GM19043 (cell line): ENCODE data around the gene CAPN7.

Experiments used
- ATAC-seq: cut with Tn5 transposase; IDR thresholded peaks from one replicate; pipeline ENCODE4 v1.9.1; 2021; ENCODE audit warnings: low read depth; ENCODE audit not compliant: unreplicated experiment

Gene CAPN7

DNA sequence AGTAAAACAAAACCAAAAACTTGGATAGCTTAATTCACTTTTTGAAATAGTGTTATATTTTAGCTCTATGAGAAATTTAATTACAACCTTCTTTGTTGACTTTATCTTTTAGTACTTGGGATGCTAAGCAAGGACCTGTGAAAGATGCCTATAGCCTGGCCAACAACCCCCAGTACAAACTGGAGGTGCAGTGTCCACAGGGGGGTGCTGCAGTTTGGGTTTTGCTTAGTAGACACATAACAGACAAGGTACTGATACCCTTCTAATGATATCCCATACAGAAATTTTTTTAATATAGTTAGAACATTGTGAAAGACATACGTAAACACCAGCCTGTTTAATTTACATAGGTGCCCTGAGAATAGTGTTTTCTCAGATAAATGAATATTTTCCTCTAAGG is 35.3 kb downstream of the CAPN7 start:
- no peak for ATAC-seq

DNA sequence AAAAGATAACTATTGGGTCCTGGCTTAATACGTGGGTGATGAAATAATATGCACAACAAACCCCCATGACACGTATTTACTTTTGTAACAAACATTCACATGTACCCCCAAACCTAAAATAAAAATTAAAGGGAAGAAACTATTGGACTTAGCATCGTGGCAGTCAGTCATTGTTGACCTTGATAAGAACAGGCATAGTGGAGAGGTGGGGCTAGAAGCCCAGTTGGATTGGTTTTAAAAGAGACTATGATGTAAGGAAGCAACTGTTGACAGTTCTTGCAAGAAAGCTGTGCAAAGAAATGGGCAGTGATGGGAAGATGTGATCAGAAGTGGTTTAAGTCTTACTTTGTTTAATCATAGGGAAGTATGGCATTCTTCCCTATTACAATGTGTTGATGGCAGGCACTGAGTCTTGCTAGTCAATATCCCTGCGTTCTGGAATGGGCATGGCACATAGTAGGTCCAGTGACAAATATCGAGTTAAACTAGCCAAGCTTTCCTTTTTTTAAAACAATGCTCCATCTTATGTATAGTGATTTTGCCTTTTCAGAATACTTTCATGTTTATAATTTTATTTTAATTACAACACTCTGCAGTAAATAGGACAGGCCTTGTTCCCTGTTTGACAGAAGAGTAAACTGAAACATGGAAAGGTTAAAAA is 37.9 kb downstream of the CAPN7 start:
- no peak for ATAC-seq

DNA sequence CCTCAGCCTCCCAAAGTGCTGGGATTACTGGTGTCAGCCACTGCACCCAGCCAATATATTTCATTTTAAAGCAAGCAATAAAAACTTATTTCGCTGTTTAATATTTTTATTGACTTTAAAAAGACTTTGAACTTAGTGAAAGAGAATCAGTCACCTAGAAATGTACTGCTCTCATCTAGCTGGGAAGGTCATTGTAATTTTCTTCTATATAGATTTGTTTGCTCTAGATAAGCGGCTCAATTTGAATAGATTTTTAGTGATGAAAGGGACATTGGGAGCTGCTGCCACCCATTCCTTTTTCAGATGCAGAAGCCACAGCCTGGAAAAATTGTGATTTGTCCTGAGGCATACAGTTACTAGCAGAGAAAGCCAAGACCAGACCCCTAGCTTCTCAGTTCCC is 40.1 kb downstream of the CAPN7 start:
- no peak for ATAC-seq

DNA sequence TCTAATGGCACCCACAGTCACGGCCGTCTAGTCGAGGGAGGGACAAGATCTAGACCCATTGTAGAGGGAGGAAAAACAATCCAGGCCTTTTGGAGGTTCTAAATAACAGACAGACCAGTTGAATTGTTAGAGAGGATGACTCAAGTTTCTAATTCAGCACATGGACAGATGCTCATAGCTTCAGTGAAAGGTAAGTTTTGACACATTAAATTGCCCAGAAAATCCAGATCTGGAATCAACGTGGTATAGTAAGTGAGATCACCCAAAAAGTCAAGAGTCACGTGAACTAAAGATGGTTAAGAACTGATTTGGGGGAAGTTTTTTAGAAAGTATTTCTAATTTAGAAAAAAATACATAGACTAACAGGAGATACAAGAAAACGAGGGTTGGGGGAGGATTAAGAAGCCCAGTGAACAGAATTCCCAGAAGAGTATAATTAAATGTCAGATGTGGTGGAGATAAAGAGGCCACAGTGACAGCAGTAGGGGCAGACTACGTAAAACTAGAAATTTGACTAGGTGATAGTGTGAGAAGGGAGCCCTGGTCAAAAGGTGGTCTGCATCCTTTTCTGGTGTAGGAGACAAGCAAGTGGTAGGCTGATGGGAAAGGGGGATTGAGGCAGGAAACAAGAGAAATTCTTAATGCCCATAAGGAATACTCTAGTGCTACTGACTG is 47.1 kb downstream of the CAPN7 start:
- no peak for ATAC-seq

DNA sequence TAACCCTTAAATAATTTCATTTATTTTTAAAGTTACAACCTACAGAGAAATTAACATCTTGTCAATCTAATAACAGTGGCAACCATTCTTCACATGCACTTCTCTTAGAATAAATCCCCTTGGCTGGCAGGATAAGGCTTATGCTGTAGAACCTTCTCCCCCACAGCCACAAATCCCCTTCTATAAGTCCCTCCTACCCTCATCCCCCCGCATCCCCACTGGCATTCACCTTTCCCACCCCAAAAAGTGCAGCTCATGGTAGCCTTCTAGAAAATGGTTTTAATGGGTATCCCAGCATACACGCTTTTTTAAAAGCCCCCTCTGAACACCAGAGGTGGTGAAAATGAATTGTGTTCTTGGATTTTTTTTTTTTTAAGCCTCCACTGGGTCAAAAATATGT is 49.2 kb downstream of the CAPN7 start:
- no peak for ATAC-seq

DNA sequence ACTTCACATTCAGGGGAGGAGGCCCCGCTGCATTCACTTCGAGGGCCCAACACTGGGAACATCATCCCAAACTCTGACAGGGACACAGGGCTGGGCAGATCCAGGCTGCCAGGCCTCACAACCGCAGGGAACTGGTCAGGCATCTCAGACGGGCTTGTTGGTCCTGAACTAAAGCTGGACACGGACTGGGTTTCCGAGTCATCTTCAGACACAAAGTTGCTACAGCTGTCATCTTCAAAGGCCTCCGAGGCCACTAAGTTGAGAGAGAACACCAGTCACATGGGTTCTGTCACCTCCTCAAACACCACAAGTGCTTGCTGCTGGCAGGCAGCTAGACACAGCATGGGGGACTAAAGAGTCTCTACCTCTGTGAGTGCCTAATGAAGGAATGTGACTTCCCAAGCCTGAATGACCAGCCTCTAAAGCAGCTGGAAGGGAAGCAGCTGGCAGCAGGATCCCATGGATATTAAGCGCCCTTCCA is 50.9 kb downstream of the CAPN7 start:
- ATAC-seq, result no peak

DNA sequence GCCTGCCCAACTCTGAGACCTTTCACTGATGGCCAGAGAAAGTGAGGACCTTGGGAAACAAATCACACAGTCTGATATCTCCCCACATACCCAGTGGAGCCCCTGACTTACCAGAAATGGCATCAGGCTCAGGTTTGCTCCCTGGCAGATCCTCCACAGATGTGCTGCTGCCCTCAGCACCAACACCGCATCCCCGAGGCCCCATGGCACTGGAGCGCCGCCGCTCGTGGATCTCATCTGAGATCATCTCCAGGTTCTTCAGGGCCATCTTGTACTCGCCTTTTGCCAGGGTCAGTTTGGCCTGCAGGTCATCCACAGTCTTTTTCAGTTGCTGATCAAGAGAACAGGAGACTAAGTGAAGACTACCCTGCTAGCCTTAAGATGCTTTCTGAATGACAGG is 52.7 kb downstream of the CAPN7 start:
- ATAC-seq, result no peak

DNA sequence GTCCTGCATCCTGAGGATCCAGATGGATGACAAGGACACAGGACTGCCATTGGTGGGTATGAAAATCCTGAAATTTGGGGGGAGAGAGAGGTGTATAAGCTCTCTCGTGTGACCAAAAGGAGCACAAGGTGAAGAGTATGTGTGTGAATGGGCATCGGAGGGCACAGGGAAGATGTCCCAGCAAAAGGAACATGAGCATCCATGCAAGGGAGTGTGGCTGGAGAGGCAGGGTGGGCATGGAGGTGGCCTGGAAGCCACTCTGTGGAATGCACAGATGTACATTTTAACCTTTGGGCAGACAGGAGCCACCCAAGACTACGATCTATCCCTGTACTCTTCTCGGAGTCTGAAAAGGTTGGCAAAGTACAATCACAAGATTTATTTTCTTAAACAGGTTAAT is 54.5 kb downstream of the CAPN7 start:
- no peak for ATAC-seq

DNA sequence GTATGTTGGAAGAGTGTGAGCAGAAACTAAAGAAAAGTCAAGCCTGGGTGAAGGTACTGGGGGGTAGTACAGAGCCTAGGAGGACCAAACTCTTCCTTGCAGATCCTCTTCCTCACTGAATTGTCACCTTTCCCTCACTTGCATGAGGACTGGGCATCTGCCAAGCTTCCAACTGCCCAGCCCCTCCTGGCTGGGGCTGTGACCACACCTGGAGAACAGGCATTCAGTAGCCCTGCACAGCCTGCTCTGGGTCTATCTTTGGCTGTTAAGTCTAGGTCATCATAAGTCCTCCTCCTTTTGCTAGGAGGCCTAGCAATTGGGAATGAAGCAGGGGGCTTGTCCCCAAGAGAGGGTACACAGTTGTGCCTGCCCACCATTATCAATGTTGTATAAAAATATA is 55.2 kb downstream of the CAPN7 start:
- no peak for ATAC-seq

DNA sequence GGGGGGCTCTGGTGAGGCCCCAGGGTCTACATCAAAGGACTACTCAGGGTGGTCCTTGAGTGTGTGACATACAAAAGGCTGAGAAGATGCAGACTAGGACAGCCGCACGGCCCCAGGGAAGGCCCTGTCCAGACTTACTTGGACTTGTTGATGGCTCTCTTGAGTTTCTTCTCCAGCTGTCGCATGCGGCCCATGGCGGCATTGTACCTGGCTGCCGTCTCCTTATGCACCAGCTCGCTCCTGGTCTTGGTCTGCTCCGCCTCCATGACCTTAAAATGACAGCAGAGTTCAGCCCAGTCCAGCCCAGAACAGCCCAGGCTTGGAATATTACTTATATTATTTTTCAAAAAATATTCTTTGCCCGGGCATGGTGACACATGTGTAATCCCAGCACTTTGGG is 56.0 kb downstream of the CAPN7 start:
- no peak for ATAC-seq

DNA sequence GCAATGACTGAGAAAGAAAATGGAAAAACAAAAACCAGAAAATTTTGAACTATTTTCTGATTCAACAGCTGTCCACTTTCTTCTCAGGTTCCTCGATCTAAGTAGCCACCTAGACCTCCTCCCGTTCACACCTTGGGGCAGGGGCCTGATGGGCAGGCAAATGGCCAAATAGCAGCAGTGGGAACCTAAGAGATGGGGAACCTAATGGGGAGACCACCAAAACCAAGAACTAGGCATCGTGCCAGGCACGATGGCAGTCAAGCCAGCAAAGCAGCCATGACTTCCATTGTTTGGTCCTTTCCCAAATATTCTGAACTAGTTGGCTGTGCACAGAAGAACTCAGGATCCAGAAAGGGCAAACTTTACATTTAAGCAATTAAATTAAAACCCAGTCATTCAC is 57.1 kb downstream of the CAPN7 start:
- no peak for ATAC-seq

DNA sequence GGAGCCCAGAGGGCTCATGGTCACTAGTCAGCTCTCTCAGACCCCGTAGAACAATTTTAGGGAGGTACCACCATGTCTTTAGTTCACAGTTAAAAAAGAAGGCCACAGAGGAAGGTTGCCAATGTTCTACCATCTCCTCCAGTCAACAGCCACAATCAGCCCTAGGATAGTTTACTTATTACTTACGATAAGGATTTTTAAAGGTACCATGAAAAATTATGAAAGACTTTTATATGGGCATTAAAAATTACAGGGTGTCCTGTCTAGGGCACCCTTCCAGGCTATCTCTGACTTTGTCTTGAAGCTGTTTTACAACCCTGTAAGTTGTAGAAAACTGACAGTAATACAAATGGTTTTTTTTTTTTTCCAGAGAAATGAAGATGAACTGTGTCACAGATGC is 57.9 kb downstream of the CAPN7 start:
- ATAC-seq, result no peak

DNA sequence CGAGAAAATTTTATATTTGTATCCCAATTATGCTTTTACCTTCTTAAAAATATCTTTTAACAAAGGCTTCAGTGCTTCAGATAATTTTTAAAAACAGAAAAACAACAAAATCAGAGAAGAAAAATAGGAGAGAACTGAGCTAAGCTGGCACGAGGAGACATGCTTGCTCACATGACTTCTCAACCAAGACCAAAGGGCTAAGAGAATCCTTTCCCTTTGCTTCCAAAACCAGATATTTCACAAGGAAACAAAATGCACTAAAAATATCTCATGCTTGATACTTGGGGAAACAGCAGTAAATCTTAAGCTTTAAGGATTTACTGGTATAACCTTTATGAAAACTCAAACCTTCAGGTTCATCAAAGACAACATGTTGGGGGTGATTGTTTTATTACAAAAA is 58.4 kb downstream of the CAPN7 start:
- no peak for ATAC-seq

DNA sequence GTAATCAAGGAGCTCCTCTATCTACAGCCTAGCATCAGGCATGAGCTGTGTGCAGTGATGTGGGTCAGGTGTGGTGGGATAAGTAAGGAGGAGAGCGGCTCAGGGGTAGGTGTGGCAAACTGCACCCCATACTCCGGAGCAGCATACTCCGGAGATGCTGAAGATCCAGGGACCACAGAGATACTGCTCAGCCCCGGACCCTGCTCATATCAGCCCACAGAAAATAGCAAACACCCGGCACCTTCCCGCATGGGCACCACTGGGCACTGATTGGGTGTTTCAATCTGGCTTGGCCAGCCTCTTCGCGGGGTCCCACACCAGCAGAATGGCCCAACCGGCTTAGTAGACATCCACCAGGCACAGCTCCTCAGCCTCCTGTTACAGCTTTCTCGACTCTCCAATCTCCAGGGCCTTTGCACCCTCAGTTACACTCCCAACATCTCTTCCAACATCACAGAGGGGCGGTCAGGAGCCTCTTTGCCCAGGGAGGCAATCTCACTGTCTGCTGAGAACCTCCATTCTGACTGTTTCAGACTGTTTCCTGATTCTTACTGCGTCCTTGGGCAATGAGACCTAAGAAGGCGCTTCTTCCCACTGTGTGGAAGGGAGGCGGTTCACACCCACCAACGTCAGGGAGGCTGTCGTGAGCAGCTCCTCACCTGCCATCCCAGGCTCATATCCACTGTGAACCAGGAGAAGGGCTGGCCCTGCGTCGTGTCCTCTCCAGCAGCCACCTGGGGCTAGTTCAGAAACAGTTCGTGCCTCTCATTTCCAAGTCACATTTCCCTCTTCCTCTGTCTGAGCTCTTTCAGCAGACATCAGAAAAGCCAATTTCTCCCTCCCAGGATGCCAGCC is 59.8 kb downstream of the CAPN7 start:
- ATAC-seq, result no peak

DNA sequence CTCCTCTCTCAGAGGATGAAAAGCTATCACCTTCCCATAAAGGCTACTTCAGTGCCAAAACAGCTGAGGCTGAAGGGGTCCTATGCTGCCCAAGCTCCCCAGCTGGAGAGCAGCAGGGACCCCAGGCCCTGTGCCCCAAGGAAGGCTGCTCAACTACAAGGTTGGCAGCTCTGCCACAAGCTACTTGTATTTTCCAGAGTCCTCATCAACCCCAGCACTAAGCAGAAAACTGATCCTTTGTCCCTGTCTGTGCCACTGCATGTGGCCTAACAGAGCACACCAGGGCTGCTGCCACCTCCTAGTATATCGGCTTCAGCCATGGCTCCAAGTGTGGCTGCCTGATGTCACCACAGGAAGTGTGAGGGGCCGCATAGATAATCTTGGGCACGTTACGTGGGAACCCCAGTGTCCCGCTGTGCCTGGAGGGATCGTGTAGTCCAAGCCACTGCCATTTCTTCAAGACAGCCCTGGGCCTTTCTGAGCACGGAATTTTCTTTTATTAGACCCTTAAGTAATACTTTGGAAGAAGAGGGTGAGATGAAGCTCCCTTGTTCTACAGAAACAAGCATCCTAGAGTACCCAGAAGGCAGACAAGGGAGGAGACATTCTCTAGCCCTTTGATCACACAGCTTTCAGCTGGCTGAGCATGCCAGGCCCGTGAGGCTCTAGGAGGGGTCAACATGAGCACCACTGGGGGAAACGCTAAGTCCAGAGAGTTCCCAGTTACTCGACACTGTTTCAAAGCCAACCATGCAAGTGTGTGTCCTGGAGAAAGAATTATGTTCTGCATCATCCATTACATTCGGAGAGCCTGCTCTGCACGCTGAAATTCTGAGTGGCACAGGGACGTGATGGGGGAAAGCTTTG is 60.7 kb downstream of the CAPN7 start:
- no peak for ATAC-seq

DNA sequence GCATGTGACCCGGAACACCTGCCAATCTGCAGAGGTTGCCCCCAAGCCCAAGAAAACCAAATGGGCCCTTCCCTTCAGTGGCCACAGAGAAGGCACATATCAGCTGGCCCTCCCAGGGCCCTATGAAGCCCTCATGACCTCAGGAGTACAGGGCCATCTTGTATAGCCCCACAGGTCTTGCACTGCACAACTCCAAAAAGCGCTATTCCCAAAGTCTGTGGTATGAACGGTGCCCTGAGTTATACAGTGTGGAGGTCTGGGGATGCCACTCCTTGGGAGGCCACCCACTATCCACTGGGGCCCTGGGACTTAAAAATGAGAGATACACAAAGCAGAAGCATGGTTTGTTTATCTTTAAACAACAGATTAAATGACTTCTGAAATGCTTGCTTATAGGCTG is 61.5 kb downstream of the CAPN7 start:
- no peak for ATAC-seq

DNA sequence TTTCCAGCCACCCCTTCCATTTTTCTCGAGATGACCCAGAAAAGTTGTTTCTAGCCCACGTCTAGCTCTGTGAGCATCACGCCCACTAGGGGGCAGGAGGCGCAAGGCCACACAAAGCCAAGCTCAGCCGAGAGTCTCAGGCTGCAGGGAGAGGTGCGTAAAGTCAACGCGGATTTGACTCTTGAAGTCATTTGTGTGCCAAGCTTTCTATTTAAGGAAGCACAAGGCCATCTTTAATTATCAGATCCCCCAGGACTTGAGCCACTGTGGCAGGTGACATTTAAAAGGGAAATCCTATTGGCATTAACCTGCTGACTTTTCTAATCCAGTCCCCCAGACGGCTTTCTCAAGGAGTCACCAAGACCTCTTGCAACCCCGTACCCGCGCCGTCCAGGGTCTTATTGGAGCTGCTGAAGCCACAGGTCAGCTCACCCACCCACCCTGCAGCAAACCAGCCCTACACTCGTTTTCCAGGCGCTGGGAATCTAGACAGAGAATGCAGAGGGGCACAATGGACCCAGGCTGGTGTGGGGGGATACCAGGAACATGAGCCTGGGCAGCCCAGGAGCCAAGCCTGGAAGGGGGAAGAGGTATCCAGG is 62.1 kb downstream of the CAPN7 start:
- ATAC-seq, result no peak

DNA sequence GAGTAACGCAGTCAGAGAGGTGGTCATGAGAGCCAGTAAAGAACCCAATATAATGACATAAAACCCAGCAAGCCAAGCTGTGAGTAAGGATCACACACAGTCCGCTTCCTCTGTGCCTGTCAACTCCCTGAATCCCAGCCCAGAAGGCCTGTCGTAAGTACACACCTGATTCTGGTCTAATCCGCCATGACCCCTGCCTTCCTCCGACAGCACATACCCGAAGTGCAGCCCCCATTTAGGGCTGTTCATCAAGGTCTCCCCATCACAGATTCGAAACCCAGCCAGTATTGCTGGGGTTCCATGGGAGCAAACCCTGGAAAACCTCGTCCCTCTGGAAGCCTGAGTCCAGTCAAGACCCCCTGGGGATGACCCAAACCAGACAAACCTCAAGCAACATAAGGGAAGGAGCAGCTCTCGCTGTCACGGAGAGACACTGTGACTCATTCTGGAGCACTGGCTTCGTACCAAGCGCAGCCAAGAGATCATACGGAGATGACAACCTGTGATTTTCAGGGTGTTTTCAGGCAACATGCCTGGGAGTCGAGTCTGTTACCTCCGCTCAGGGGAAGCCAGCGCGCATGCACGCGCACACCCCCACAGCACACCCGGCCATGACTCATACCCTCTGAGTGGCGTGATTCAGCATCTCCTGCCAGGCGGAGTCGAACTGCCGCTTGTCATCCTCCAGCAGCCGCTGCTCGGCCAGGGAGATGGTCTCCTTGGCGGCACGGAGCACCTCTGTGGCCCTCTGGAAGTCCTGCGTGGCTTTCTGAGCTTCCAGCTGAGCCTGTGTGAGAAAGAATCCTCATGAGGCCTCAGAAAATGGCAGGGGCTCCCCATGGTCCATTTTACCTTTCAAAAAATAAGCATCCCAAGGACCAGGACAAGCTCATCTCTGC is 63.3 kb downstream of the CAPN7 start:
- no peak for ATAC-seq

DNA sequence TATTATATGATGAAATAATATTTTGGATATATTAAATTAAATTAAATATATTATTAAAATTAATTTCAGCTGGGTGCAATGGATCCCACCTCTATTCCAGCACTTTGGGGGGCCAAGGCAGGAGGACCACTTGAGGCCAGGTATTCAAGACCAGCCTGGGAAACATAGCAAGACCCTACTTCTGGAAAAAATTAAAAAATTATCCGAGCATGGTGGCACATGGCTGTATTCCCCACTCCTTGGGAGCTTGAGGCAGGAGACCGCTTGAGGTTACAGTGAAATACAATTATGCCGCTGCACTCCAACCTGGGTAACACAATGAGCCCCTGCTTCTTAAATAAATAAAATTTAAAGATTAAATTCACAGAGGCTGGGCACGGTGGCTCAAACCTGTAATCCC is 65.0 kb downstream of the CAPN7 start:
- ATAC-seq, result no peak
